GM13976 (cell line): ENCODE results near the gene SCAPER.
"Not testable (repeated sequence)": the region's sequence is repeated elsewhere in the genome, so short reads cannot be mapped to it uniquely, and the experiment has no call there.

Experiments used
- DNase-seq: peaks from one replicate; pipeline ENCODE4 v3.0.0; 2012; ENCODE audit warnings: low spot score
- in situ Hi-C: fragments of 300-500 bp; cut with MboI; formaldehyde crosslinking; loops from one replicate; pipeline ENCODE4 v1.12.0; 2022; ENCODE audit warnings: low sequenced_read_pairs, mixed read lengths, inconsistent platforms; ENCODE audit not compliant: unreplicated experiment
- TF ChIP-seq, protein P1 (sequence below): IDR thresholded peaks from 2 replicates; pipeline ENCODE4 v1.5.1; 2012; ENCODE audit warnings: borderline replicate concordance, mild to moderate bottlenecking; ENCODE audit not compliant: insufficient read depth; ENCODE audit errors: extremely low read depth, missing control alignments, control extremely low read depth

SCAPER gene

DNA sequence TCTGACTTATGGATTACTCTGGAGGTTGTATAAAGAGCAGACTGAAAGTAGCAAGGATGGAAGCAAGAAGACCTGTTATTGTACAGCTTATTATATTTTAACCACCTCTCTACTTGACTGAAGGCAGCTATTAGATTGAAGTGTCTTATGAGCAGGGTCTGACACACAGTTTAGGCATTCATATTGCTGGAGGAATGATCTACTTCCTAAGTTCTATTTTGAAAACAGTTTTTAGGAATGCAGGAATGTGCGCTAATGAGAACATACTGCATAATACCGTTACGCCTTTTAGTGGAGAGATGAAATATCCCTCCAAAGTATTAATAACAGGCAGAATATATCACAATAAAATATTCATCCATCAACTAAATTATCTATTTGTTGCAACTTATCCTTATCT is 375.2 kb downstream of the SCAPER start:
- DNase-seq: no peak
- TF ChIP-seq, protein P1, sequence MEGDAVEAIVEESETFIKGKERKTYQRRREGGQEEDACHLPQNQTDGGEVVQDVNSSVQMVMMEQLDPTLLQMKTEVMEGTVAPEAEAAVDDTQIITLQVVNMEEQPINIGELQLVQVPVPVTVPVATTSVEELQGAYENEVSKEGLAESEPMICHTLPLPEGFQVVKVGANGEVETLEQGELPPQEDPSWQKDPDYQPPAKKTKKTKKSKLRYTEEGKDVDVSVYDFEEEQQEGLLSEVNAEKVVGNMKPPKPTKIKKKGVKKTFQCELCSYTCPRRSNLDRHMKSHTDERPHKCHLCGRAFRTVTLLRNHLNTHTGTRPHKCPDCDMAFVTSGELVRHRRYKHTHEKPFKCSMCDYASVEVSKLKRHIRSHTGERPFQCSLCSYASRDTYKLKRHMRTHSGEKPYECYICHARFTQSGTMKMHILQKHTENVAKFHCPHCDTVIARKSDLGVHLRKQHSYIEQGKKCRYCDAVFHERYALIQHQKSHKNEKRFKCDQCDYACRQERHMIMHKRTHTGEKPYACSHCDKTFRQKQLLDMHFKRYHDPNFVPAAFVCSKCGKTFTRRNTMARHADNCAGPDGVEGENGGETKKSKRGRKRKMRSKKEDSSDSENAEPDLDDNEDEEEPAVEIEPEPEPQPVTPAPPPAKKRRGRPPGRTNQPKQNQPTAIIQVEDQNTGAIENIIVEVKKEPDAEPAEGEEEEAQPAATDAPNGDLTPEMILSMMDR: no peak
- in situ Hi-C loops: no loop called here

DNA sequence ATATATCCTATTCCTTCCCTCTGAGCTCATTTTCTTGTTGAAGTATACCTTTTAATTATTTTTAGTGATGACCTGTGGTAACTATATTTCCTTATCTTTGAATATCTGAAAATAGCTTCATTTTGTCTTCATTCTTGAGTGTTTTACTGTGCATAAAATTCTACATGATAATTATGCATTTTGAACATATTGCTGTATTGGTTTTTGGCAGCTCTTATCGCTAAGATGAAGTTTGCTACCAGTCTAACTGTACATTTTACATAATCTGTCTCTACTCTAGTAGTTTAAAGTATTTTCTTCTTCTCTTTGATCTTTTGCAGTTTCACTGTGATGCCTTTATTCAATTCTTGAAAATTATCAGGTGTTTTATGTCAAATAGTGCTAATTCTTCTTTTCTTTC is 379.0 kb downstream of the SCAPER start:
- in situ Hi-C loops: no loop called here
- TF ChIP-seq, protein P1: no peak
- DNase-seq: no peak

DNA sequence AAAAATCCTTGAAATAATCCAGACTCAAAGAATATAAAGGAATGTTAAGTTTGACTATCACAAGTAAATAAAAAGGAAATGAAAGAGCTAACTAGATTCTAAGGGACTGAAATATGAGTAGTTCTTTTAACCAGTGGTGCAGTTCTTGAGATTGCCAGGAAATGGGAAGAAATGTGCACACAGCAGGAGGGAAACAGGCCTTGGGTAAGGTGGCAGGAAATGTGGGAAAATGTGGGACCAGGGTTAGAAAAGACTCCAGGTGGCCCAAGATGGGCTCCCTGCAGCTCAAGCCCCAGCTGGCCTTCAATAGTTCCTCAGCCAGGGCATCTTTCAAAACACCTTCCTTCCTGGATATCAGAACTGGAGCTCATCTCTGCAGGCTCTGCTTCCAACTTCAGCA is 387.2 kb downstream of the SCAPER start:
- in situ Hi-C loops: no loop called here
- TF ChIP-seq, protein P1: no peak
- DNase-seq: no peak

DNA sequence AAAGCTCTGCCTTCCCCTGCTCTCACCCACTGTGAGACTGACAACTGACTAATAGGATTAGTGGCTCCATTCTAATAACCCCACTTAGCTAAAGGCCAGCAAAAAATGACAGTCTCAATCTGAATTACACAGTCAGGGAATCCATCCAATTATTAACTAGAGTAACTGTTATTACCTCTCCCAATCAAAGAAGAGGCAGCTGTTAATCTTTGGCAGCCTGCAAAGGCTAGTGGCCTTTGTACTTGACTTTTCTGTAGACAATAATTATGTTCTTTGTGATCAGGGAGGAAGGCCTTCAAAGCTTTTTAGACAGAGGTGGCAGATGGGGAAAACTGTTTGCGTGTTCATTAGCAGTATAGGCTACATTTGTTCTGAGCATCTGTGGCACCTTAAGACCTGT is 390.9 kb downstream of the SCAPER start:
- in situ Hi-C loops: no loop called here
- no peak for DNase-seq
- TF ChIP-seq, protein P1: no peak

DNA sequence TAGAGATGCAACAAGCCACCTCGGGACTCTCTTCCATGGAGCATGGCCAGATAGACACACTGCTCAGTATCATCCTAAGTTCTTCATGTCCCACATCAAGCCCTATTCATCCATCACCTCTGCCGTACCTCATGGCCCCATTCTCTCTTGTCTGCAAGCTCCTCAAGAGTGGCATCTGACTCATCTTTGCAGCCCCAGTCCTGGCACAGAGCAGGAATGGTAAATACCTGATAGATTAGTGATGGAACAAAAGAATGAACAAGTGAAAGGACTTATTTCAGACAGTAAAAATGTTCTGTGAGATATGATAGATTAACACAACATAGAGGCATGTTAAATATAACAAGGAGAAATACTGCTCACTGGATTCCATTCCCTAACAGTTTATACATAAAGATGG is 392.2 kb downstream of the SCAPER start:
- TF ChIP-seq, protein P1: no peak
- in situ Hi-C loops: no loop called here
- no peak for DNase-seq

DNA sequence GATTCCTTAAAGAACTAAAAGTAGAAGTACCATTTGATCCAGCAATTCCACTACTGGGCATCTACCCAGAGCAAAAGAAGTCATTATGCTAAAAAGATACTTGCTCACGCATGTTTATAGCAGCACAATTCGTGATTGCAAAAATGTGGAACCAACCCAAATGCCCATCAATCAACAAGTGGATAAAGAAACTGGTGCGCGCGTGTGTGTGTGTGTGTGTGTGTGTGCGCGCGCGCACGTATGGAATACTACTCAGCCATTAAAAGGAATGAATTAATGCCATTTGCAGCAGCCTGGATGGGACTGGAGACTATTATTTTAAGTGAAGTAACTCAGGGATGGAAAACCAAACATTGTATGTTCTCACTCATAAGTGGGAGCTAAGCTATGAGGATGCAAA is 394.5 kb downstream of the SCAPER start:
- DNase-seq, in situ Hi-C loops: not testable (repeated sequence)

DNA sequence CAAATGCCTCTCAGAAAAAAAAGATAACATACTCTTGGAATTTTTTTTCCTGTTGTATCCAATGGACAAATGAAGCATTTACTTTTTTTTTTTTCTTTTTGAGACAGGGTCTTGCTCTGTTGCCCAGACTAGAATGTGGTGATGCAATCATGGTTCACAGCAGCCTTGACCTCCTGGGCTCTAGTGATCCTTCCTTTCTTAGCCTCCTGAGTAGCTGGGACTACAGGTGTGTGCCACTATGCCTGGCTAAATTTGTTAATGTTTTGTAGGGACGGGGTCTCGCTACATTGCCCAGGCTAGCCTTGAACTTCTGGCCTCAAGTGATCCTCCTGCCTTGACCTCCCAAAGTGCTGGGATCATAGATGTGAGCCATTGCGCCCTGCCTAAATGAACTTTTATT is 401.3 kb downstream of the SCAPER start:
- DNase-seq: no peak
- TF ChIP-seq, protein P1: no peak
- in situ Hi-C loops: no loop called here

DNA sequence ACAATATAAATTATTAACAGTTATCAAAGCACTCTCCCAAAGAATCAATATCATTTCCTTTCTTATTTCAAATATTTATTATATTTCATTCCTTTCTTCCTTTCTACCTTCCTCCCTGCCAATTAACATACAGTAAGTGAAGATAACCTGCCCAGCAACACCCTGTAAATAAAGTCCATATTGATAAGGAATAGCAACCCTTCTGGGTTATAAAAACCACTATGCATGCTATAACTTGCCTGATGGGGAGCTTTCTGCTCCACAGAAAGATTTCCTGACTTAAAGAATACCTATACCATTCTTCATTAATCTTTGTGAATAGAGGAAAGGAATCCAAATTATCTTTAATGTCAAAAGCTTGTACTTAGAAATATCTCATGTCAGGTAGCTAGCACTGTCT is 402.0 kb downstream of the SCAPER start:
- in situ Hi-C loops: no loop called here
- TF ChIP-seq, protein P1: no peak
- no peak for DNase-seq
